SK-N-SH (cell line): ENCODE results near the gene SCYL1. TPM values are rescaled to one million over a fixed set of nuclear protein-coding genes. Genes with fewer than 3 reads are reported as not detected.

Experiments
- CTCF ChIA-PET: fragments of 300-600, 350-600 bp; formaldehyde crosslinking; extraction: SDS; loops from one replicate; lab custom pipeline; 2021; lab: Yijun Ruan, JAX
- POLR2A ChIA-PET: fragments of 350-600 bp; sonication (Branson Sonifier 250); formaldehyde crosslinking; extraction: SDS; loops from one replicate; lab custom pipeline; 2020; ENCODE audit warnings: antibody characterized with exemption, inconsistent platforms; lab: Yijun Ruan, JAX
- DNase-seq: peaks from one replicate; pipeline ENCODE4 v3.0.0; 2012
- H2AFZ ChIP-seq: fragments of 200-600 bp; sonication (generic); 2 replicates; pipeline ENCODE4 v1.8.1; 2016; ENCODE audit warnings: antibody characterized with exemption, mild to moderate bottlenecking, low read depth
- H3F3A ChIP-seq: fragments of 200-600 bp; sonication (generic); replicated peaks from 2 replicates; pipeline ENCODE3; 2016; ENCODE audit warnings: antibody characterized with exemption, mild to moderate bottlenecking; ENCODE audit not compliant: insufficient read depth
- H3K27ac ChIP-seq, 2 experiments: fragments of 200-500 bp in 1 of 2; fragments of 200-600 bp in 1 of 2; sonication (Bioruptor generic) in 1 of 2; sonication (generic), shearing (Covaris generic) in 1 of 2; 2 replicates each; pipeline versions ENCODE4 v1.5.1 to v1.6.1; 2014 to 2016; ENCODE audit warnings: low read depth in 2 of 2, inconsistent platforms in 1 of 2, low read length in 1 of 2, mild to moderate bottlenecking in 1 of 2, mixed read lengths in 1 of 2
- H3K27me3 ChIP-seq: fragments of 200-600 bp; sonication (generic), shearing (Covaris generic); 2 replicates; pipeline ENCODE4 v1.6.1; 2016; ENCODE audit warnings: mixed run types; ENCODE audit not compliant: insufficient read depth
- H3K36me3 ChIP-seq, 2 experiments: fragments of 200-500 bp in 1 of 2; fragments of 200-600 bp in 1 of 2; sonication (Bioruptor generic) in 1 of 2; sonication (generic) in 1 of 2; replicated peaks in 1 of 2; 2 replicates each; pipeline versions ENCODE3 to v1.5.1; 2014 to 2016; ENCODE audit warnings: low read length in 1 of 2, mild to moderate bottlenecking in 1 of 2; ENCODE audit not compliant: insufficient read depth in 2 of 2, control insufficient read depth in 1 of 2
- H3K4me1 ChIP-seq, 2 experiments: fragments of 200-500 bp in 1 of 2; fragments of 200-600 bp in 1 of 2; sonication (Bioruptor generic) in 1 of 2; sonication (generic), shearing (Covaris generic) in 1 of 2; 2 replicates each; pipeline versions ENCODE4 v1.5.1 to v1.6.1; 2014 to 2016; ENCODE audit warnings: low read depth in 1 of 2, low read length in 1 of 2, mixed run types in 1 of 2; ENCODE audit not compliant: insufficient read depth in 2 of 2, control insufficient read depth in 1 of 2
- H3K4me2 ChIP-seq: fragments of 200-600 bp; sonication (generic), shearing (Covaris generic); 2 replicates; pipeline ENCODE4 v1.6.1; 2017; ENCODE audit warnings: mixed run types
- H3K4me3 ChIP-seq, 2 experiments: fragments of 200-500 bp in 1 of 2; fragments of 200-600 bp in 1 of 2; sonication (Bioruptor generic) in 1 of 2; sonication (generic), shearing (Covaris generic) in 1 of 2; 2 replicates each; pipeline versions ENCODE4 v1.5.1 to v1.8.1; 2014 to 2016; ENCODE audit warnings: low read depth in 2 of 2, inconsistent platforms in 1 of 2, low read length in 1 of 2, mild to moderate bottlenecking in 1 of 2, mixed read lengths in 1 of 2, moderate library complexity in 1 of 2
- H3K79me2 ChIP-seq: fragments of 200-600 bp; sonication (generic); 2 replicates; pipeline ENCODE4 v1.8.1; 2017; ENCODE audit warnings: mild to moderate bottlenecking; ENCODE audit not compliant: insufficient read depth
- H3K9ac ChIP-seq: fragments of 200-600 bp; sonication (generic); 2 replicates; pipeline ENCODE4 v1.6.1; 2017; ENCODE audit warnings: mixed run types
- H3K9me2 ChIP-seq: fragments of 200-600 bp; sonication (generic); 2 replicates; pipeline ENCODE4 v1.6.1; 2017; ENCODE audit warnings: mixed run types
- H3K9me3 ChIP-seq: fragments of 200-600 bp; sonication (generic); 2 replicates; pipeline ENCODE4 v1.6.1; 2017; ENCODE audit warnings: mixed run types, mild to moderate bottlenecking, moderate library complexity
- H4K20me1 ChIP-seq: fragments of 200-600 bp; sonication (generic); 2 replicates; pipeline ENCODE4 v1.6.1; 2017; ENCODE audit warnings: mild to moderate bottlenecking, mixed run types; ENCODE audit not compliant: insufficient read depth
- CHD2 ChIP-seq: fragments of 150-350 bp; IDR thresholded peaks from 2 replicates; pipeline ENCODE4 v1.6.1; 2018; ENCODE audit warnings: low read length; ENCODE audit not compliant: partially characterized antibody
- ELF1 ChIP-seq: IDR thresholded peaks from 2 replicates; pipeline ENCODE4 v1.4.0; 2012
- EP300 ChIP-seq, 2 experiments: IDR thresholded peaks; 2 replicates each; pipeline versions ENCODE4 v1.4.0 to v1.6.1; 2012; ENCODE audit warnings: borderline replicate concordance in 1 of 2, low read depth in 1 of 2, low read length in 1 of 2
- EZH2phosphoT487 ChIP-seq: fragments of 200-600 bp; sonication (generic); IDR thresholded peaks from 2 replicates; pipeline ENCODE4 v1.6.1; 2017; ENCODE audit warnings: low read depth, mixed run types, mild to moderate bottlenecking, antibody characterized with exemption, moderate library complexity, borderline replicate concordance
- FOSL2 ChIP-seq: IDR thresholded peaks from 2 replicates; pipeline ENCODE4 v1.4.0; 2012; ENCODE audit warnings: low read depth, mild to moderate bottlenecking, moderate library complexity, borderline replicate concordance
- FOXM1 ChIP-seq: IDR thresholded peaks from 2 replicates; pipeline ENCODE4 v1.4.0; 2012; ENCODE audit warnings: low read depth, mild to moderate bottlenecking
- GABPA ChIP-seq: IDR thresholded peaks from 2 replicates; pipeline ENCODE4 v1.4.0; 2012; ENCODE audit warnings: low read depth, mild to moderate bottlenecking
- JUND ChIP-seq: IDR thresholded peaks from 2 replicates; pipeline ENCODE4 v1.4.0; 2012
- MEF2A ChIP-seq: IDR thresholded peaks from 2 replicates; pipeline ENCODE4 v1.4.0; 2012; ENCODE audit warnings: low read depth, borderline replicate concordance
- MXI1 ChIP-seq: IDR thresholded peaks from 2 replicates; pipeline ENCODE4 v1.6.1; 2012; ENCODE audit warnings: mild to moderate bottlenecking, low read depth, low read length, improper control_type of control experiment
- NFIC ChIP-seq: IDR thresholded peaks from 2 replicates; pipeline ENCODE4 v1.4.0; 2012; ENCODE audit warnings: borderline replicate concordance
- NRF1 ChIP-seq: IDR thresholded peaks from 2 replicates; pipeline ENCODE4 v1.6.1; 2012; ENCODE audit warnings: low read depth, mild to moderate bottlenecking, low read length
- POLR2AphosphoS5 ChIP-seq: IDR thresholded peaks from 2 replicates; pipeline ENCODE4 v1.6.1; 2012; ENCODE audit warnings: low read depth, low read length
- RAD21 ChIP-seq: IDR thresholded peaks from 2 replicates; pipeline ENCODE4 v1.6.1; 2012; ENCODE audit warnings: mild to moderate bottlenecking, low read length
- RCOR1 ChIP-seq: fragments of 150-350 bp; IDR thresholded peaks from 2 replicates; pipeline ENCODE4 v1.6.1; 2017; ENCODE audit warnings: antibody characterized with exemption, low read length
- RFX5 ChIP-seq: IDR thresholded peaks from 2 replicates; pipeline ENCODE4 v1.6.1; 2012; ENCODE audit warnings: mild to moderate bottlenecking, improper control_type of control experiment, low read length
- RXRA ChIP-seq: IDR thresholded peaks from 2 replicates; pipeline ENCODE4 v1.4.0; 2012; ENCODE audit warnings: low read depth, mild to moderate bottlenecking, borderline replicate concordance
- TAF1 ChIP-seq: IDR thresholded peaks from 2 replicates; pipeline ENCODE4 v1.6.1; 2012; ENCODE audit warnings: low read depth, mild to moderate bottlenecking, low read length, moderate library complexity, borderline replicate concordance
- TCF12 ChIP-seq: IDR thresholded peaks from 2 replicates; pipeline ENCODE4 v1.4.0; 2012
- TEAD4 ChIP-seq: IDR thresholded peaks from 2 replicates; pipeline ENCODE4 v1.4.0; 2012; ENCODE audit warnings: mild to moderate bottlenecking, borderline replicate concordance; ENCODE audit not compliant: insufficient read depth
- YY1 ChIP-seq: IDR thresholded peaks from 2 replicates; pipeline ENCODE4 v1.4.0; 2012; ENCODE audit warnings: low read depth, mild to moderate bottlenecking
- WGBS: methylation state at CpG from one replicate; pipeline ENCODE4 v1.1.6; 2017; ENCODE audit warnings: low lambda C conversion rate; 5-methylcytosine and 5-hydroxymethylcytosine counted together
- polyA plus RNA-seq, 3 experiments: library from polyadenylated mRNA; depleted of rRNA; stranded (reverse); fragments of >200 nt; gene quantifications; 2 replicates each; pipeline ENCODE4 v1.2.3, GENCODE V29; 2012
- TF ChIP-seq, protein P1 (sequence below): IDR thresholded peaks from 2 replicates; pipeline ENCODE4 v1.4.0; 2012; ENCODE audit warnings: low read depth, borderline replicate concordance
- TF ChIP-seq, protein P2 (sequence below): fragments of 200-600 bp; sonication (generic); IDR thresholded peaks from 2 replicates; pipeline ENCODE4 v1.6.1; 2017; ENCODE audit warnings: antibody characterized with exemption, mild to moderate bottlenecking, moderate library complexity
- TF ChIP-seq, protein P3 (sequence below): fragments of 150-350 bp; IDR thresholded peaks from 2 replicates; pipeline ENCODE4 v1.6.1; 2017; ENCODE audit warnings: antibody characterized with exemption, low read length, low read depth, borderline replicate concordance
- TF ChIP-seq, protein P4 (sequence below): IDR thresholded peaks from 2 replicates; pipeline ENCODE4 v1.4.0; 2012; ENCODE audit warnings: low read depth, borderline replicate concordance
- TF ChIP-seq, protein P5 (sequence below): fragments of 150-350 bp; IDR thresholded peaks from 2 replicates; pipeline ENCODE4 v1.6.1; 2016; ENCODE audit warnings: mild to moderate bottlenecking, low read depth, low read length
- TF ChIP-seq, protein P6 (sequence below): IDR thresholded peaks from 2 replicates; pipeline ENCODE4; 2012

SCYL1 gene
- polyA plus RNA-seq, 1 of the 3 experiments (the other 2 are of a cell fraction), result 79.9 TPM

DNA sequence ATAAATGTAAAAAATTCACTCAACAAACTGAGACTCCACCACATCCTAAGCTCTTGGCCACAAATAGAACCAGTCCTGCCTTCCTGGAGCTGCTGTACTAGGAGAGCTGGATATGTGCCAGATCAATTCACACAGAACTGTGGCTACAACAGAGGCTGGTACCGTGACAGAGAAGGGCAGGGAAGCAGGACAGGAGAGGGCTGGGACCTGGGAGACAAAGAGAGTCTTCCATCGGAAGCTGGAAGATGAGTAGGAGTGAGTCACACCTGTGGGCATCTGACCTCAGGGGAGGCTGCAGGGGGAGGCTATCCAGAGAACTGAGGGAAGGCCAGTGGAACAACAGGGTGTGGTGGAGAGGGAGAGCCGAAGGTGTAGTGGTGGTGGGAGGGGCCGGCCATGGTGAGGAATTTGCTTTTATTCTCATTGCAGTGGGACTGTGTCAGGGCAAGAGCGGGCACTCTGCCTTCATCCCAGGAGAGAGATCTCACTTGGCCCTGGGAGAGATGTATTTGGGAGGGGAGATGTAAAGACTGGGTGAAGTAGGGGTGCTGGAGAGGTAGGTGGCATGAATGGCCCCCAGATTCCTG is 35.2 kb downstream of the SCYL1 start:
- no peaks in the 10 kb centered on the region for H3K36me3 ChIP-seq
- H3F3A ChIP-seq, result peaks cover 51% of the 10 kb centered on the region
- ChIA-PET CTCF (interaction anchor here (0.5 to 6.4 kb wide), 11 partner anchors 8 to 222 kb away, joined by 3 to 69 read pairs (median 5); partner anchors contain the start of genes FAM89B, SCYL1 and ZNRD2), POLR2A (interaction anchor here (1.1 to 3.3 kb wide), 7 partner anchors 10 to 160 kb away, joined by 3 to 12 read pairs (median 4); partner anchors contain the start of genes FAM89B, MALAT1, RNASEH2C and ZNRD2)
- H3K9me3 ChIP-seq, result no peaks in the 10 kb centered on the region
- peak overlapping the region; percentile 87 for H3K9ac ChIP-seq
- H3K9me2 ChIP-seq, result no peaks in the 10 kb centered on the region
- peak overlapping the region in 1 of 2 experiments; percentile 55; a peak in 1 of 4 replicates for H3K4me3 ChIP-seq
- no peak for DNase-seq
- H4K20me1 ChIP-seq, result peaks cover 6% of the 10 kb centered on the region
- H3K27ac ChIP-seq, result peak overlapping the region; percentile 97
- peak overlapping the region; percentile 91 for H3K4me2 ChIP-seq
- 10% methylated on average over 5 of the region's 5 CpGs for WGBS
- H3K4me1 ChIP-seq, result peaks cover 50 to 60% of the 10 kb centered on the region in 2 experiments
- no peak overlapping the region; the same call in 1 of the 2 replicates for H2AFZ ChIP-seq
- no peaks in the 10 kb centered on the region for H3K27me3 ChIP-seq
- peaks cover 33% of the 10 kb centered on the region for H3K79me2 ChIP-seq
- TF ChIP-seq, protein P1, sequence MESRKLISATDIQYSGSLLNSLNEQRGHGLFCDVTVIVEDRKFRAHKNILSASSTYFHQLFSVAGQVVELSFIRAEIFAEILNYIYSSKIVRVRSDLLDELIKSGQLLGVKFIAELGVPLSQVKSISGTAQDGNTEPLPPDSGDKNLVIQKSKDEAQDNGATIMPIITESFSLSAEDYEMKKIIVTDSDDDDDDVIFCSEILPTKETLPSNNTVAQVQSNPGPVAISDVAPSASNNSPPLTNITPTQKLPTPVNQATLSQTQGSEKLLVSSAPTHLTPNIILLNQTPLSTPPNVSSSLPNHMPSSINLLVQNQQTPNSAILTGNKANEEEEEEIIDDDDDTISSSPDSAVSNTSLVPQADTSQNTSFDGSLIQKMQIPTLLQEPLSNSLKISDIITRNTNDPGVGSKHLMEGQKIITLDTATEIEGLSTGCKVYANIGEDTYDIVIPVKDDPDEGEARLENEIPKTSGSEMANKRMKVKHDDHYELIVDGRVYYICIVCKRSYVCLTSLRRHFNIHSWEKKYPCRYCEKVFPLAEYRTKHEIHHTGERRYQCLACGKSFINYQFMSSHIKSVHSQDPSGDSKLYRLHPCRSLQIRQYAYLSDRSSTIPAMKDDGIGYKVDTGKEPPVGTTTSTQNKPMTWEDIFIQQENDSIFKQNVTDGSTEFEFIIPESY, result no peak
- TF ChIP-seq TCF12 (peak; percentile 55; the same call in 1 of the 2 replicates), TEAD4 (no peak), RXRA (peak; percentile 70; the same call in 1 of the 2 replicates), EP300 (IDR thresholded peaks at IDR 0.05; ENCODE audit: borderline replicate concordance in 1 of 2, low read depth in 1 of 2, low read length in 1 of 2) (no peak), NFIC (0 out of 2 replicates have a peak, but pooled peaks have one; percentile 64), RFX5 (no peak), POLR2AphosphoS5 (no peak), FOSL2 (peak; percentile 86), RAD21 (no peak), EZH2phosphoT487 (no peak), YY1 (no peak), JUND (peak; percentile 61; the same call in 1 of the 2 replicates), RCOR1 (no peak), MEF2A (no peak), TAF1 (no peak), FOXM1 (no peak), NRF1 (no peak), MXI1 (no peak), GABPA (no peak), ELF1 (no peak), CHD2 (no peak)
- TF ChIP-seq, protein P2, sequence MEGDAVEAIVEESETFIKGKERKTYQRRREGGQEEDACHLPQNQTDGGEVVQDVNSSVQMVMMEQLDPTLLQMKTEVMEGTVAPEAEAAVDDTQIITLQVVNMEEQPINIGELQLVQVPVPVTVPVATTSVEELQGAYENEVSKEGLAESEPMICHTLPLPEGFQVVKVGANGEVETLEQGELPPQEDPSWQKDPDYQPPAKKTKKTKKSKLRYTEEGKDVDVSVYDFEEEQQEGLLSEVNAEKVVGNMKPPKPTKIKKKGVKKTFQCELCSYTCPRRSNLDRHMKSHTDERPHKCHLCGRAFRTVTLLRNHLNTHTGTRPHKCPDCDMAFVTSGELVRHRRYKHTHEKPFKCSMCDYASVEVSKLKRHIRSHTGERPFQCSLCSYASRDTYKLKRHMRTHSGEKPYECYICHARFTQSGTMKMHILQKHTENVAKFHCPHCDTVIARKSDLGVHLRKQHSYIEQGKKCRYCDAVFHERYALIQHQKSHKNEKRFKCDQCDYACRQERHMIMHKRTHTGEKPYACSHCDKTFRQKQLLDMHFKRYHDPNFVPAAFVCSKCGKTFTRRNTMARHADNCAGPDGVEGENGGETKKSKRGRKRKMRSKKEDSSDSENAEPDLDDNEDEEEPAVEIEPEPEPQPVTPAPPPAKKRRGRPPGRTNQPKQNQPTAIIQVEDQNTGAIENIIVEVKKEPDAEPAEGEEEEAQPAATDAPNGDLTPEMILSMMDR, result no peak
- TF ChIP-seq, protein P3, sequence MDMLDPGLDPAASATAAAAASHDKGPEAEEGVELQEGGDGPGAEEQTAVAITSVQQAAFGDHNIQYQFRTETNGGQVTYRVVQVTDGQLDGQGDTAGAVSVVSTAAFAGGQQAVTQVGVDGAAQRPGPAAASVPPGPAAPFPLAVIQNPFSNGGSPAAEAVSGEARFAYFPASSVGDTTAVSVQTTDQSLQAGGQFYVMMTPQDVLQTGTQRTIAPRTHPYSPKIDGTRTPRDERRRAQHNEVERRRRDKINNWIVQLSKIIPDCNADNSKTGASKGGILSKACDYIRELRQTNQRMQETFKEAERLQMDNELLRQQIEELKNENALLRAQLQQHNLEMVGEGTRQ, result no peak
- TF ChIP-seq, protein P4, sequence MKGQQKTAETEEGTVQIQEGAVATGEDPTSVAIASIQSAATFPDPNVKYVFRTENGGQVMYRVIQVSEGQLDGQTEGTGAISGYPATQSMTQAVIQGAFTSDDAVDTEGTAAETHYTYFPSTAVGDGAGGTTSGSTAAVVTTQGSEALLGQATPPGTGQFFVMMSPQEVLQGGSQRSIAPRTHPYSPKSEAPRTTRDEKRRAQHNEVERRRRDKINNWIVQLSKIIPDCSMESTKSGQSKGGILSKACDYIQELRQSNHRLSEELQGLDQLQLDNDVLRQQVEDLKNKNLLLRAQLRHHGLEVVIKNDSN, result no peak
- TF ChIP-seq, protein P5, sequence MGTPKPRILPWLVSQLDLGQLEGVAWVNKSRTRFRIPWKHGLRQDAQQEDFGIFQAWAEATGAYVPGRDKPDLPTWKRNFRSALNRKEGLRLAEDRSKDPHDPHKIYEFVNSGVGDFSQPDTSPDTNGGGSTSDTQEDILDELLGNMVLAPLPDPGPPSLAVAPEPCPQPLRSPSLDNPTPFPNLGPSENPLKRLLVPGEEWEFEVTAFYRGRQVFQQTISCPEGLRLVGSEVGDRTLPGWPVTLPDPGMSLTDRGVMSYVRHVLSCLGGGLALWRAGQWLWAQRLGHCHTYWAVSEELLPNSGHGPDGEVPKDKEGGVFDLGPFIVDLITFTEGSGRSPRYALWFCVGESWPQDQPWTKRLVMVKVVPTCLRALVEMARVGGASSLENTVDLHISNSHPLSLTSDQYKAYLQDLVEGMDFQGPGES, result no peak
- TF ChIP-seq, protein P6, sequence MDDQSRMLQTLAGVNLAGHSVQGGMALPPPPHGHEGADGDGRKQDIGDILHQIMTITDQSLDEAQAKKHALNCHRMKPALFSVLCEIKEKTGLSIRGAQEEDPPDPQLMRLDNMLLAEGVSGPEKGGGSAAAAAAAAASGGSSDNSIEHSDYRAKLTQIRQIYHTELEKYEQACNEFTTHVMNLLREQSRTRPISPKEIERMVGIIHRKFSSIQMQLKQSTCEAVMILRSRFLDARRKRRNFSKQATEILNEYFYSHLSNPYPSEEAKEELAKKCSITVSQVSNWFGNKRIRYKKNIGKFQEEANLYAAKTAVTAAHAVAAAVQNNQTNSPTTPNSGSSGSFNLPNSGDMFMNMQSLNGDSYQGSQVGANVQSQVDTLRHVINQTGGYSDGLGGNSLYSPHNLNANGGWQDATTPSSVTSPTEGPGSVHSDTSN, result no peak
